Endothelial cell of umbilical vein (primary cell): Measurements from ENCODE around the gene DNAJC11. TPM values are rescaled to one million over a fixed set of nuclear protein-coding genes. Genes with fewer than 3 reads are reported as not detected.

ENCODE experiments used
- BruUV-seq: library from RNA; stranded (reverse); fragments of 400-500 nt; replicated peaks from 2 replicates; lab custom pipeline; 2021; lab: Mats Ljungman, UMichigan
- CTCF ChIA-PET: fragments of 300-600, 350-600 bp; sonication (Branson Sonifier 250); formaldehyde crosslinking; loops from one replicate; lab custom pipeline; 2021; ENCODE audit warnings: antibody characterized with exemption, inconsistent platforms; lab: Charles Lee
- POLR2A ChIA-PET: fragments of 300-600, 350-600 bp; sonication (Branson Sonifier 250); formaldehyde crosslinking; loops from one replicate; lab custom pipeline; 2021; ENCODE audit warnings: antibody characterized with exemption, inconsistent platforms; lab: Charles Lee
- DNase-seq: peaks from one replicate; pipeline ENCODE4 v3.0.0-alpha.2; 2011; ENCODE audit warnings: low read depth, low spot score
- FAIRE-seq: peaks from 2 replicates; lab custom pipeline; 2011; peaks lifted over from hg19 to GRCh38; lab: Jason Lieb, UNC
- H2AFZ ChIP-seq: 2 replicates; pipeline ENCODE4 v1.6.0; 2012; ENCODE audit warnings: low read depth, low read length, control low read depth, inconsistent platforms
- H3K27ac ChIP-seq: 2 replicates; pipeline ENCODE4 v1.5.1; 2011; ENCODE audit warnings: low read depth, mild to moderate bottlenecking, control low read depth, low read length, moderate library complexity; ENCODE audit not compliant: insufficient read depth
- H3K27me3 ChIP-seq, 2 experiments: 2 replicates each; pipeline versions ENCODE4 v1.6.0 to v1.6.1; 2011; ENCODE audit warnings: low read length in 2 of 2, mixed read lengths in 1 of 2; ENCODE audit not compliant: control insufficient read depth in 2 of 2, insufficient read depth in 2 of 2
- H3K36me3 ChIP-seq, 2 experiments: 2 replicates in 1 of 2; 3 replicates in 1 of 2; pipeline ENCODE4 v1.5.1; 2011; ENCODE audit warnings: low read length in 2 of 2, mild to moderate bottlenecking in 1 of 2, moderate library complexity in 1 of 2; ENCODE audit not compliant: control insufficient read depth in 2 of 2, insufficient read depth in 2 of 2; ENCODE audit errors: extremely low read depth in 1 of 2
- H3K4me1 ChIP-seq: 3 replicates; pipeline ENCODE4 v1.5.1; 2011; ENCODE audit warnings: mild to moderate bottlenecking, low read length; ENCODE audit not compliant: control insufficient read depth, insufficient read depth; ENCODE audit errors: extremely low read depth
- H3K4me2 ChIP-seq: 2 replicates; pipeline ENCODE4 v1.6.1; 2011; ENCODE audit warnings: low read length, control low read depth, mixed read lengths; ENCODE audit not compliant: insufficient read depth
- H3K4me3 ChIP-seq, 3 experiments: fragments of 200-600 bp in 1 of 3; sonication (generic), shearing (Covaris generic) in 1 of 3; replicated peaks in 1 of 3; 2 replicates each; pipeline ENCODE4 v1.5.1; 2011 to 2016; ENCODE audit warnings: control low read depth in 3 of 3, low read length in 3 of 3, mild to moderate bottlenecking in 2 of 3, inconsistent platforms in 1 of 3, low read depth in 1 of 3, moderate library complexity in 1 of 3; ENCODE audit not compliant: insufficient read depth in 1 of 3
- H3K79me2 ChIP-seq: 2 replicates; pipeline ENCODE4 v1.6.0; 2012; ENCODE audit warnings: low read length, inconsistent platforms; ENCODE audit not compliant: control insufficient read depth, insufficient read depth
- H3K9ac ChIP-seq: replicated peaks from 2 replicates; pipeline ENCODE3; 2011; ENCODE audit warnings: low read length, control low read depth; ENCODE audit not compliant: insufficient read depth; ENCODE audit errors: extremely low read depth
- H3K9me1 ChIP-seq: replicated peaks from 3 replicates; pipeline ENCODE4 v1.6.0; 2011; ENCODE audit warnings: mild to moderate bottlenecking, low read length; ENCODE audit not compliant: control insufficient read depth, insufficient read depth; ENCODE audit errors: extremely low read depth
- H3K9me3 ChIP-seq: replicated peaks from 2 replicates; pipeline ENCODE4 v1.5.1; 2012; ENCODE audit warnings: low read length, inconsistent platforms; ENCODE audit not compliant: control insufficient read depth, insufficient read depth
- H4K20me1 ChIP-seq: replicated peaks from 2 replicates; pipeline ENCODE3; 2011; ENCODE audit warnings: mild to moderate bottlenecking, low read length; ENCODE audit not compliant: control insufficient read depth, insufficient read depth; ENCODE audit errors: extremely low read depth
- EZH2 ChIP-seq: IDR thresholded peaks from 2 replicates; pipeline ENCODE4 v1.6.1; 2012; ENCODE audit warnings: borderline replicate concordance, low read depth, mild to moderate bottlenecking, moderate library complexity, low read length, inconsistent platforms; ENCODE audit not compliant: severe bottlenecking
- FOS ChIP-seq: IDR thresholded peaks from 2 replicates; pipeline ENCODE4 v1.6.1; 2011; ENCODE audit warnings: mild to moderate bottlenecking, low read length, moderate library complexity, borderline replicate concordance; ENCODE audit not compliant: insufficient read depth
- GATA2 ChIP-seq: IDR thresholded peaks from 2 replicates; pipeline ENCODE4 v1.7.0; 2011; ENCODE audit warnings: low read depth, mild to moderate bottlenecking, moderate library complexity, mixed read lengths, low read length; ENCODE audit not compliant: insufficient read length, insufficient read depth
- JUN ChIP-seq: IDR thresholded peaks from 2 replicates; pipeline ENCODE4 v1.6.1; 2011; ENCODE audit warnings: borderline replicate concordance, low read depth; ENCODE audit not compliant: insufficient read length, insufficient read depth
- MYC ChIP-seq: IDR thresholded peaks from one replicate; pipeline ENCODE4 v1.6.1; 2011; ENCODE audit warnings: mild to moderate bottlenecking, low read depth, low read length
- POLR2A ChIP-seq: IDR thresholded peaks from 2 replicates; pipeline ENCODE4 v1.6.1; 2012; ENCODE audit warnings: low read depth, mild to moderate bottlenecking, control low read depth, low read length
- POLR2AphosphoS5 ChIP-seq: IDR thresholded peaks from 2 replicates; pipeline ENCODE4 v1.6.1; 2012; ENCODE audit warnings: low read depth, mild to moderate bottlenecking, control low read depth, low read length, moderate library complexity; ENCODE audit not compliant: insufficient read depth
- dilution Hi-C: fragments of 300-500 bp; cut with MboI; formaldehyde crosslinking; loops from one replicate; pipeline ENCODE4 v1.15.0; 2019; ENCODE audit warnings: low sequenced_read_pairs; ENCODE audit not compliant: extremely low pct_ligation_motif_present
- intact Hi-C: fragments of 100-400 bp; cut with micrococcal nuclease; formaldehyde crosslinking; loops from one replicate; pipeline ENCODE4 v1.10.0; 2022
- polyA plus RNA-seq, 4 experiments: library from polyadenylated mRNA; depleted of rRNA in 3 of 4; stranded (reverse) in 3 of 4; unstranded in 1 of 4; fragments of >200 nt; gene quantifications; 2 replicates each; pipeline versions ENCODE4 v1.2.1 to v1.2.3, GENCODE V29; 2011 to 2012; ENCODE audit warnings: missing spikeins in 1 of 4
- total RNA-seq: library from RNA; stranded (reverse); gene quantifications from 2 replicates; pipeline ENCODE4 v1.2.3, GENCODE V29; 2021
- TF ChIP-seq, protein P1 (sequence below): IDR thresholded peaks from 2 replicates; pipeline ENCODE4 v1.6.1; 2011; ENCODE audit not compliant: insufficient read depth, insufficient read length
- TF ChIP-seq, protein P2 (sequence below), 2 donors: IDR thresholded peaks; 1 replicate in 1 of 2; 2 replicates in 1 of 2; pipeline ENCODE4 v1.5.1; 2011; ENCODE audit warnings: low read length in 2 of 2, mild to moderate bottlenecking in 2 of 2, moderate library complexity in 2 of 2, control low read depth in 1 of 2, inconsistent platforms in 1 of 2, low read depth in 1 of 2; ENCODE audit not compliant: insufficient read depth in 1 of 2; ENCODE audit errors: extremely low read depth in 1 of 2

Gene DNAJC11
- total and polyA plus RNA-seq, 2 donors (not counting 3 experiments of a cell fraction or from before 2014, with no cell fraction given) = 31.1 to 64.3 TPM

DNA sequence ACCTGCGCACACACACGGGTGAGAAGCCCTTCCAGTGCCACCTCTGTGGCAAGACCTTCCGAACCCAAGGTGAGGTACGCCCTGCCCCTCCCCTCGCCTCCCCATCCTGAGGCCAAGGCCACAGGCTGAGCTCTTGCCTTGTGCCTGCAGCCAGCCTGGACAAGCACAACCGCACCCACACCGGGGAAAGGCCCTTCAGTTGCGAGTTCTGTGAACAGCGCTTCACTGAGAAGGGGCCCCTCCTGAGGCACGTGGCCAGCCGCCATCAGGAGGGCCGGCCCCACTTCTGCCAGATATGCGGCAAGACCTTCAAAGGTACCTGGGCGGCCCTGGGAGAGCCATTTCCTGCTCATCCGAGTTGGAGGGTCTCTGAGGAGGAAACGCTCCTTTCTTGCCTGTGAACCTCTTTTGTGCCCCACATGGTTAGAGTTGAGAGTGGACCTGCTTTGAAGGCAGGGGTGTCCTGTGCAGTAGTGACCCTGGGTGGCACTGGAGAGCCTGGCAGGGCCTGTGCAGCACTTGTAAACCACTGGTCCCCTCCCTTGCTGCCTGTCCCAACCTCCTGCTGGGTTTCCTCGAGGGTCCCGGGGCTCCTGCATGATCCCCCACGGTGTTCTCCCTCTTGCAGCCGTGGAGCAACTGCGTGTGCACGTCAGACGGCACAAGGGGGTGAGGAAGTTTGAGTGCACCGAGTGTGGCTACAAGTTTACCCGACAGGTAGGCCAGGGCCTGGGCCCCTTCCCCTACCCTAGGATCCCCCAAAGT, 113.3 kb downstream of the DNAJC11 start:
- intact Hi-C loops (no loop called here), dilution Hi-C loops (no loop called here)
- Histone ChIP-seq H3K9me3 (no peaks in the 10 kb centered on the region), H3K79me2 (no peaks in the 10 kb centered on the region), H3K4me2 (no peak overlapping the region), H3K27ac (no peak overlapping the region), H3K9me1 (no peaks in the 10 kb centered on the region), H3K36me3 (peaks cover 0 to 24% of the 10 kb centered on the region in 2 experiments), H3K4me1 (no peaks in the 10 kb centered on the region), H4K20me1 (no peaks in the 10 kb centered on the region), H3K4me3 (no peak overlapping the region), H2AFZ (no peak overlapping the region), H3K9ac (no peak overlapping the region), H3K27me3 (no peaks in the 10 kb centered on the region)
- TF ChIP-seq POLR2A (no peak), POLR2AphosphoS5 (peak; percentile 6)
- POLR2A ChIA-PET = interaction anchor here (1.5 kb wide), 1 partner anchor 14 kb away, joined by 3 read pairs; the partner anchor contains the start of gene KLHL21
- no peak for DNase-seq
- FAIRE-seq = no peak
- CTCF ChIA-PET = interaction anchor here (0.5 kb wide), 1 partner anchor 244 kb away, joined by 3 read pairs; no protein-coding TSS in a partner anchor
- no TSS peak for BruUV-seq

DNA sequence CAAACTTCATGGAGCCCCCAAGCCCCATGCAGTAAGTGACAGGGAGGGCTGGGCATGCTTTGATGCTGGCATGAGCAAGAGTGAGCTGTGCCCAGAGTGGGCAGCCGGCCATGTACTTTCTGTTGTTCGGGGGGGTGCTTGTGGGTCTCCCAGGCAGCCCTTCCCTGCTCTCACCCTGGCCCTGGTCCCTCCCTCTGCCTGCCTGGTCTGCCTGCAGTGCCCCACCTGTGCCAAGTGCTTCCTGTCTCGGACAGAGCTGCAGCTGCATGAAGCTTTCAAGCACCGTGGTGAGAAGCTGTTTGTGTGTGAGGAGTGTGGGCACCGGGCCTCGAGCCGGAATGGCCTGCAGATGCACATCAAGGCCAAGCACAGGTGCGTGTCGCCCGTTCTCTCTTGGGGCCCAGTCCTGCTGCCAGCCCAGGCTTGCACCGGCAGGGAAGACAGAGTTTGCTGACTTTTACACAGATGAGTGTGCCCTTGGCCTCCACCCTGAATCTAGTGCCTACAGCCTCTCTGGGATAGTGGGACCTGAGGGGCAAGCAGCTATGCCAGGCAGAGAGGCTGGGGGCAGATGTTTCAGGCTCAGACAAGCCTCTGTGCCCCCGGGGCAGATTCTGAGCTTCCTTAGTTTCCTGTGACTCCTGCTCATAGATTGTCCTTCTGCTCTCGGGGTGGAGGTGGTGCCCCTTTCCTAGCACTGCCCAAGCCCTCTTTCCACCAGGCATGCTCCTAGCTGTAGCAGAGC, 114.2 kb downstream of the DNAJC11 start:
- ChIA-PET CTCF (no interaction called here), POLR2A (no interaction called here)
- no peak for DNase-seq
- Histone ChIP-seq H3K9ac (no peak overlapping the region), H3K27me3 (no peaks in the 10 kb centered on the region), H3K9me1 (no peaks in the 10 kb centered on the region), H3K36me3 (peaks cover 0 to 16% of the 10 kb centered on the region in 2 experiments), H3K27ac (no peak overlapping the region), H3K79me2 (no peaks in the 10 kb centered on the region), H3K4me3 (no peak overlapping the region), H3K9me3 (no peaks in the 10 kb centered on the region), H3K4me1 (no peaks in the 10 kb centered on the region), H3K4me2 (no peak overlapping the region), H4K20me1 (no peaks in the 10 kb centered on the region), H2AFZ (no peak overlapping the region)
- intact Hi-C loops (no loop called here), dilution Hi-C loops (no loop called here)
- FAIRE-seq = no peak
- no TSS peak for BruUV-seq
- TF ChIP-seq EZH2 (no peak), FOS (no peak), POLR2A (no peak), GATA2 (no peak), MYC (no peak), POLR2AphosphoS5 (no peak), JUN (no peak)
- TF ChIP-seq, protein P1, sequence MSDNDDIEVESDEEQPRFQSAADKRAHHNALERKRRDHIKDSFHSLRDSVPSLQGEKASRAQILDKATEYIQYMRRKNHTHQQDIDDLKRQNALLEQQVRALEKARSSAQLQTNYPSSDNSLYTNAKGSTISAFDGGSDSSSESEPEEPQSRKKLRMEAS = no peak
- TF ChIP-seq, protein P2, sequence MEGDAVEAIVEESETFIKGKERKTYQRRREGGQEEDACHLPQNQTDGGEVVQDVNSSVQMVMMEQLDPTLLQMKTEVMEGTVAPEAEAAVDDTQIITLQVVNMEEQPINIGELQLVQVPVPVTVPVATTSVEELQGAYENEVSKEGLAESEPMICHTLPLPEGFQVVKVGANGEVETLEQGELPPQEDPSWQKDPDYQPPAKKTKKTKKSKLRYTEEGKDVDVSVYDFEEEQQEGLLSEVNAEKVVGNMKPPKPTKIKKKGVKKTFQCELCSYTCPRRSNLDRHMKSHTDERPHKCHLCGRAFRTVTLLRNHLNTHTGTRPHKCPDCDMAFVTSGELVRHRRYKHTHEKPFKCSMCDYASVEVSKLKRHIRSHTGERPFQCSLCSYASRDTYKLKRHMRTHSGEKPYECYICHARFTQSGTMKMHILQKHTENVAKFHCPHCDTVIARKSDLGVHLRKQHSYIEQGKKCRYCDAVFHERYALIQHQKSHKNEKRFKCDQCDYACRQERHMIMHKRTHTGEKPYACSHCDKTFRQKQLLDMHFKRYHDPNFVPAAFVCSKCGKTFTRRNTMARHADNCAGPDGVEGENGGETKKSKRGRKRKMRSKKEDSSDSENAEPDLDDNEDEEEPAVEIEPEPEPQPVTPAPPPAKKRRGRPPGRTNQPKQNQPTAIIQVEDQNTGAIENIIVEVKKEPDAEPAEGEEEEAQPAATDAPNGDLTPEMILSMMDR (IDR thresholded peaks at IDR 0.05; ENCODE audit: extremely low read depth in 1 of 2, insufficient read depth in 1 of 2, low read depth in 1 of 2, low read length in 2 of 2) = no peak
